SK-N-SH (cell line): ENCODE measurements around the gene MAPK10. TPM values are rescaled to one million over a fixed set of nuclear protein-coding genes. Genes with fewer than 3 reads are reported as not detected.

Source experiments
- CTCF ChIA-PET: fragments of 300-600, 350-600 bp; formaldehyde crosslinking; extraction: SDS; loops from one replicate; lab custom pipeline; 2021; lab: Yijun Ruan, JAX
- POLR2A ChIA-PET: fragments of 350-600 bp; sonication (Branson Sonifier 250); formaldehyde crosslinking; extraction: SDS; loops from one replicate; lab custom pipeline; 2020; ENCODE audit warnings: antibody characterized with exemption, inconsistent platforms; lab: Yijun Ruan, JAX
- DNase-seq: peaks from one replicate; pipeline ENCODE4 v3.0.0; 2012
- H2AFZ ChIP-seq: fragments of 200-600 bp; sonication (generic); 2 replicates; pipeline ENCODE4 v1.8.1; 2016; ENCODE audit warnings: antibody characterized with exemption, mild to moderate bottlenecking, low read depth
- H3F3A ChIP-seq: fragments of 200-600 bp; sonication (generic); replicated peaks from 2 replicates; pipeline ENCODE3; 2016; ENCODE audit warnings: antibody characterized with exemption, mild to moderate bottlenecking; ENCODE audit not compliant: insufficient read depth
- H3K27ac ChIP-seq, 2 experiments: fragments of 200-500 bp in 1 of 2; fragments of 200-600 bp in 1 of 2; sonication (Bioruptor generic) in 1 of 2; sonication (generic), shearing (Covaris generic) in 1 of 2; 2 replicates each; pipeline versions ENCODE4 v1.5.1 to v1.6.1; 2014 to 2016; ENCODE audit warnings: low read depth in 2 of 2, inconsistent platforms in 1 of 2, low read length in 1 of 2, mild to moderate bottlenecking in 1 of 2, mixed read lengths in 1 of 2
- H3K27me3 ChIP-seq: fragments of 200-600 bp; sonication (generic), shearing (Covaris generic); 2 replicates; pipeline ENCODE4 v1.6.1; 2016; ENCODE audit warnings: mixed run types; ENCODE audit not compliant: insufficient read depth
- H3K36me3 ChIP-seq, 2 experiments: fragments of 200-500 bp in 1 of 2; fragments of 200-600 bp in 1 of 2; sonication (Bioruptor generic) in 1 of 2; sonication (generic) in 1 of 2; replicated peaks in 1 of 2; 2 replicates each; pipeline versions ENCODE3 to v1.5.1; 2014 to 2016; ENCODE audit warnings: low read length in 1 of 2, mild to moderate bottlenecking in 1 of 2; ENCODE audit not compliant: insufficient read depth in 2 of 2, control insufficient read depth in 1 of 2
- H3K4me1 ChIP-seq, 2 experiments: fragments of 200-500 bp in 1 of 2; fragments of 200-600 bp in 1 of 2; sonication (Bioruptor generic) in 1 of 2; sonication (generic), shearing (Covaris generic) in 1 of 2; 2 replicates each; pipeline versions ENCODE4 v1.5.1 to v1.6.1; 2014 to 2016; ENCODE audit warnings: low read depth in 1 of 2, low read length in 1 of 2, mixed run types in 1 of 2; ENCODE audit not compliant: insufficient read depth in 2 of 2, control insufficient read depth in 1 of 2
- H3K4me2 ChIP-seq: fragments of 200-600 bp; sonication (generic), shearing (Covaris generic); 2 replicates; pipeline ENCODE4 v1.6.1; 2017; ENCODE audit warnings: mixed run types
- H3K4me3 ChIP-seq, 2 experiments: fragments of 200-500 bp in 1 of 2; fragments of 200-600 bp in 1 of 2; sonication (Bioruptor generic) in 1 of 2; sonication (generic), shearing (Covaris generic) in 1 of 2; 2 replicates each; pipeline versions ENCODE4 v1.5.1 to v1.8.1; 2014 to 2016; ENCODE audit warnings: low read depth in 2 of 2, inconsistent platforms in 1 of 2, low read length in 1 of 2, mild to moderate bottlenecking in 1 of 2, mixed read lengths in 1 of 2, moderate library complexity in 1 of 2
- H3K79me2 ChIP-seq: fragments of 200-600 bp; sonication (generic); 2 replicates; pipeline ENCODE4 v1.8.1; 2017; ENCODE audit warnings: mild to moderate bottlenecking; ENCODE audit not compliant: insufficient read depth
- H3K9ac ChIP-seq: fragments of 200-600 bp; sonication (generic); 2 replicates; pipeline ENCODE4 v1.6.1; 2017; ENCODE audit warnings: mixed run types
- H3K9me2 ChIP-seq: fragments of 200-600 bp; sonication (generic); 2 replicates; pipeline ENCODE4 v1.6.1; 2017; ENCODE audit warnings: mixed run types
- H3K9me3 ChIP-seq: fragments of 200-600 bp; sonication (generic); 2 replicates; pipeline ENCODE4 v1.6.1; 2017; ENCODE audit warnings: mixed run types, mild to moderate bottlenecking, moderate library complexity
- H4K20me1 ChIP-seq: fragments of 200-600 bp; sonication (generic); 2 replicates; pipeline ENCODE4 v1.6.1; 2017; ENCODE audit warnings: mild to moderate bottlenecking, mixed run types; ENCODE audit not compliant: insufficient read depth
- CHD2 ChIP-seq: fragments of 150-350 bp; IDR thresholded peaks from 2 replicates; pipeline ENCODE4 v1.6.1; 2018; ENCODE audit warnings: low read length; ENCODE audit not compliant: partially characterized antibody
- CTCF ChIP-seq: fragments of 200-600 bp; sonication (generic); IDR thresholded peaks from 2 replicates; pipeline ENCODE4 v1.6.1; 2017; ENCODE audit warnings: antibody characterized with exemption, mild to moderate bottlenecking, moderate library complexity
- ELF1 ChIP-seq: IDR thresholded peaks from 2 replicates; pipeline ENCODE4 v1.4.0; 2012
- EP300 ChIP-seq, 2 experiments: IDR thresholded peaks; 2 replicates each; pipeline versions ENCODE4 v1.4.0 to v1.6.1; 2012; ENCODE audit warnings: borderline replicate concordance in 1 of 2, low read depth in 1 of 2, low read length in 1 of 2
- EZH2phosphoT487 ChIP-seq: fragments of 200-600 bp; sonication (generic); IDR thresholded peaks from 2 replicates; pipeline ENCODE4 v1.6.1; 2017; ENCODE audit warnings: low read depth, mixed run types, mild to moderate bottlenecking, antibody characterized with exemption, moderate library complexity, borderline replicate concordance
- MAX ChIP-seq: IDR thresholded peaks from 2 replicates; pipeline ENCODE4 v1.4.0; 2012; ENCODE audit warnings: low read depth
- MEF2A ChIP-seq: IDR thresholded peaks from 2 replicates; pipeline ENCODE4 v1.4.0; 2012; ENCODE audit warnings: low read depth, borderline replicate concordance
- MXI1 ChIP-seq: IDR thresholded peaks from 2 replicates; pipeline ENCODE4 v1.6.1; 2012; ENCODE audit warnings: mild to moderate bottlenecking, low read depth, low read length, improper control_type of control experiment
- NFIC ChIP-seq: IDR thresholded peaks from 2 replicates; pipeline ENCODE4 v1.4.0; 2012; ENCODE audit warnings: borderline replicate concordance
- NRF1 ChIP-seq: IDR thresholded peaks from 2 replicates; pipeline ENCODE4 v1.6.1; 2012; ENCODE audit warnings: low read depth, mild to moderate bottlenecking, low read length
- PBX3 ChIP-seq: IDR thresholded peaks from 2 replicates; pipeline ENCODE4; 2012
- RAD21 ChIP-seq: IDR thresholded peaks from 2 replicates; pipeline ENCODE4 v1.6.1; 2012; ENCODE audit warnings: mild to moderate bottlenecking, low read length
- RFX5 ChIP-seq: IDR thresholded peaks from 2 replicates; pipeline ENCODE4 v1.6.1; 2012; ENCODE audit warnings: mild to moderate bottlenecking, improper control_type of control experiment, low read length
- RXRA ChIP-seq: IDR thresholded peaks from 2 replicates; pipeline ENCODE4 v1.4.0; 2012; ENCODE audit warnings: low read depth, mild to moderate bottlenecking, borderline replicate concordance
- SMC3 ChIP-seq: IDR thresholded peaks from 2 replicates; pipeline ENCODE4 v1.6.1; 2012; ENCODE audit warnings: low read depth, low read length, improper control_type of control experiment
- TEAD4 ChIP-seq: IDR thresholded peaks from 2 replicates; pipeline ENCODE4 v1.4.0; 2012; ENCODE audit warnings: mild to moderate bottlenecking, borderline replicate concordance; ENCODE audit not compliant: insufficient read depth
- USF1 ChIP-seq: IDR thresholded peaks from 2 replicates; pipeline ENCODE4 v1.4.0; 2012; ENCODE audit warnings: low read depth, borderline replicate concordance
- USF2 ChIP-seq: fragments of 150-350 bp; IDR thresholded peaks from 2 replicates; pipeline ENCODE4 v1.6.1; 2017; ENCODE audit warnings: antibody characterized with exemption, low read length, low read depth, borderline replicate concordance
- WGBS: methylation state at CpG from one replicate; pipeline ENCODE4 v1.1.6; 2017; ENCODE audit warnings: low lambda C conversion rate; 5-methylcytosine and 5-hydroxymethylcytosine counted together
- polyA plus RNA-seq, 3 experiments: library from polyadenylated mRNA; depleted of rRNA; stranded (reverse); fragments of >200 nt; gene quantifications; 2 replicates each; pipeline ENCODE4 v1.2.3, GENCODE V29; 2012

Gene MAPK10
- polyA plus RNA-seq, 1 of the 3 experiments (the other 2 are of a cell fraction): 8.1 TPM

GRCh38 chr4:86359944-86360478 lies at the start of gene MAPK10 (continued):
- TF ChIP-seq RFX5 (peak; percentile 85), TEAD4 (no peak), MAX (peak; percentile 63), NFIC (no peak), MXI1 (peak; percentile 92), PBX3 (no peak), MEF2A (no peak), USF1 (no peak), NRF1 (no peak), ELF1 (no peak)

- no peaks in the 10 kb centered on the region for H3K9me2 ChIP-seq
- ChIA-PET POLR2A (no interaction called here), CTCF (interaction anchor here (1.3 kb wide), 1 partner anchor 20 kb away, joined by 4 read pairs; no protein-coding TSS in a partner anchor)
- DNase-seq: no peak
- no peaks in the 10 kb centered on the region for H3K36me3 ChIP-seq
- no peaks in the 10 kb centered on the region for H3K79me2 ChIP-seq
- WGBS: 82% methylated on average over 6 of the region's 6 CpGs
- no peaks in the 10 kb centered on the region for H3F3A ChIP-seq
- no peaks in the 10 kb centered on the region for H4K20me1 ChIP-seq
- H3K4me2 ChIP-seq: no peak overlapping the region
- no peaks in the 10 kb centered on the region; a peak in 2 of 4 replicates for H3K4me1 ChIP-seq
- H3K9me3 ChIP-seq: no peaks in the 10 kb centered on the region
- H3K4me3 ChIP-seq: no peak overlapping the region
- H3K27me3 ChIP-seq: no peaks in the 10 kb centered on the region
- no peak overlapping the region for H3K27ac ChIP-seq
- H3K9ac ChIP-seq: no peak overlapping the region
- no peak for TF ChIP-seq RAD21
- no peak for TF ChIP-seq CTCF
- no peak for TF ChIP-seq CHD2
- no peak for TF ChIP-seq USF2
- no peak for TF ChIP-seq SMC3
- TF ChIP-seq NRF1: no peak
- no peak for TF ChIP-seq EP300 (IDR thresholded peaks at IDR 0.05; ENCODE audit: borderline replicate concordance in 1 of 2, low read depth in 1 of 2, low read length in 1 of 2)
- TF ChIP-seq EZH2phosphoT487: no peak
- no peak for TF ChIP-seq RXRA
- no peak overlapping the region for H2AFZ ChIP-seq
These were observed 43.7 kb upstream of the MAPK10 start for GRCh38 chr4:86403575-86403974.
